GM18511 (cell line): Measurements from ENCODE around the gene GJD3.
"Not testable (repeated sequence)": the region's sequence is repeated elsewhere in the genome, so short reads cannot be mapped to it uniquely, and the experiment has no call there.

Experiments
- ATAC-seq: cut with Tn5 transposase; IDR thresholded peaks from one replicate; pipeline ENCODE4 v1.9.1; 2021; ENCODE audit warnings: mild to moderate bottlenecking, moderate library complexity; ENCODE audit not compliant: unreplicated experiment

Gene GJD3

DNA sequence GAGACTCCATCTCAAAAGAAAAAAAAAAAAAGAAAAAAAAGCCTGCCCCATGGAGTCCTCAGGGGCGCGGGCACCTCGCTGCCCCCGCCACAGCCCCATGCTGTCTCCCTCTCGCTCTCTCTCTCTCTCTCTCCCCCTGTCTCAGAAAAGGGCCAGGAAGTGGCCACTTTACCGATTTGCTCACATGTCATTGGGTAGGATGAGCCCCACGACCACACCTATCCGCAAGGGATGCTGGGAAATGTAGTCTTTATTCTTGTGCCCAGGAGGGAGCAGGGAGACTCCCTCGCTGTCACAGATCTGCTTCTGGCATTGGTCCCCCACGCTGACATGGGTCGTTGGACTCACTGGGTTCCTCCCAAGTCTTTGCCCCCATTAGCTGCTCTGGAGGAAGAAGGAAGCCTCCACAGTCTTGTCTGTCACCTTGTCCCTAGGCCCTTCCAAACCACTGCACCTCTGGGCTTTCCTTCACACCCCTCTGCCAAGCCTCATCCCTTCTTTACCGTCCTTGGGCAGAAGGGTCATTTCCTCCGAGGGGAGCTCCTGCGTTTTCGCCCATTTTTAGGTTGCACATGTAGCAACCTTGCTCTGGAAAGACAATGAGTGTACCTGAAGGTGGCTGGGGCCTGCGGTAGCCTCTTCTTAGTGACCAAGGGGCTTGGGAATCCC lies 6.9 kb upstream of the GJD3 start:
- no peak for ATAC-seq

DNA sequence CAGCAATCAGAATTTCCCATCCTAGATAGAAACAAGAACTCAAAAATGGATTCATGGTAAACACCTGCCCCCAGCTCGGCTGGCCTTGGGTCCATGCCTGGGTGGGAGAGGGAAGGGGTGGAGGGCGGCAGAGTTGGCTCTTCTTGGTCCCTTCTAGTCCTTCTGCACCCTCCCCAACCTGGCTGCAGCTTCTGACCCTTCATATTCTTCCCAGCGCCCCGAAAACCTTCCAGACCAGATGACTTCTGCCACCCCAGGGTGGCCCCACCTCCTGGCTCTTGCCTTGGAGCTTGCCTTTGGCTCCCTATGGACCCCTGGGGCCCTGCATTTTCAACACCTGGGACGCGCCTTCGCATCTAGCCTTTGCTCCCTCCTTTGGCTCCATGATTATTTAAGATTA lies 5.4 kb upstream of the GJD3 start:
- no peak for ATAC-seq

DNA sequence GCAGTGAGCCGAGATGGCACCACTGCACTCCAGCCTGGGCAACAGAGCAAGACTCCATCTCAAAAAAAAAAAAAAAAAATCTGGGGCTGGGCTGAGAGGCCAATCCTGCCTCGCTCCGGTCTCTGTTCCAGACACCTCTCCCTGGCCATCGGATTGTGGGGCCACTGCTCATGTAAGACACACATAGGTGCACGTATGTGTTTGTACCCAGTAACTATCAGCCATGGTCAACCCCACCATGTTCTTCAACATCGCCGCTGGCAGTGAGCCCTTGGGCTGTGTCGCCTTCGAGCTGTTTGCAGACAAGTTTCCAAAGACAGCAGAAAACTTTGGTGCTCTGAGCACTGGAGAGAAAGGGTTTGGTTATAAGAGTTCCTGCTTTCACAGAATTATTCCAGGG lies 3.2 kb upstream of the GJD3 start:
- not testable (repeated sequence) for ATAC-seq

DNA sequence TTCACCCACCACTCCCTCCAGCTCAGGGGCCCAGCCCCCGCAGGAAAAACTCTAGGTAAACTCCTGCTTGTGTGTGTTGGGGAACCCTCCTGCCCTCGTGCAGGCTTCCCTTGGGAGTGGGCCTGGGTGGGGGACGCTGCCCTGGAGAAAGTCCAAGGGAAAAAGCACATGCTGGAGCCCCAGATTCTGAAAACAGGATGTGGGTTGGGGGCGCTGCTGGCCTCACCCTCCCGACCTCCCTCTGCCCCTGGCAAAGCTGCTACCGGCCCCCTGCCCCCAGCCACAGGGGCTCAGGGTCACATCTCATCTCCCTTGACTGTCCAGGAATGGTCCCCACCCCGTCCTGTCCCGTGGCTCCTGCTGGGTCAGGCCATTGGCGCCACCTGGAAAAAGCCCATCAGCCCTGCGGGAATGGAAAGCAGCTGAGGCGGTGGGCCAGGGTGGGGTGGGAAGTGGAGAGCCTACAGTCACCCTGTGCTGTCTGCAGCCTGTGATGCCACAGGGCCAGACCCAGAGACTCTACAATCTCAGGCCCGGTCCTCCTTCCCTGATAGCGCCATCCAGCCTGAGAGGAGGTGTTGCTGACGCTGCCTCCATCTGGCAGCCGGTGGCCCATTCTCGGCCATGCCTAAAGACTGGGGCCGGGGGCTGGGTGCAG lies 2.5 kb upstream of the GJD3 start:
- no peak for ATAC-seq

DNA sequence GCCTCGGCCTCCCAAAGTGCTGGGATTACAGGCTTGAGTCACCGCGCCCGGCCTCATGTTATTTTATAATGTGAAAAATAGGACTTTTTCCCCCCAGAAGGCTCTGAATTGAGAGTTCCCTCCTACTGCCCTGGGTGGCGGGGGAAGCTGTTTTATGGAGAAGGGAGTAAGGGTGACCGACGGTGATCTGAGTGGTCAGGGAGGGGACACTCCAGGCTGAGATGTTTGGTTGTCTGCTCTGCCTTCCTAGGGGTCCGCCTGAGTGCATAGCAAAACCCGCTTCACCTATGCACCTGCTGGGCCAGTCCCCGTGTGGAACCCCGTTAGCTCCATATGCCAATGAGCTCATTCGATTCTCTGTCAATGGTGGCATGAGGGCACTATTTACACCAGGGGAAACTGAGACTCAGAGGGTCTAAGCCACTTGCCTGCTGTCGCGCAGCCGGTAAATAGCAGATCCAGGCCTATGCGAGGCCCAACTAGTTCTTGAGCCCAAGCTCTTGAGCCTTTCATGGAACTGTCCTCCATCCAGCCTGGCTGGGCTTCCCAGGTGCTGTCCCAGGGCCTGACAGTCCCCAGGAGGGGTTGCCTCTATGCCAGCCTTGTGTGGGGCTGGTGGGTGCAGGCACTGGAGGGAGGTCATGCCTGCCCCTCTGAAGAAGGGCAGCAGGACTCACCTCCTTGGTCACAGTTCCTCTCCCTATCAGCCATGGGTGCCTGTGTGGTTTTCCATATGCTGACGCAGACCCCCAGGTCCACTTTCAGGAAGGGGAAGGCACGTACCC lies 1.7 kb upstream of the GJD3 start:
- ATAC-seq, result no peak

DNA sequence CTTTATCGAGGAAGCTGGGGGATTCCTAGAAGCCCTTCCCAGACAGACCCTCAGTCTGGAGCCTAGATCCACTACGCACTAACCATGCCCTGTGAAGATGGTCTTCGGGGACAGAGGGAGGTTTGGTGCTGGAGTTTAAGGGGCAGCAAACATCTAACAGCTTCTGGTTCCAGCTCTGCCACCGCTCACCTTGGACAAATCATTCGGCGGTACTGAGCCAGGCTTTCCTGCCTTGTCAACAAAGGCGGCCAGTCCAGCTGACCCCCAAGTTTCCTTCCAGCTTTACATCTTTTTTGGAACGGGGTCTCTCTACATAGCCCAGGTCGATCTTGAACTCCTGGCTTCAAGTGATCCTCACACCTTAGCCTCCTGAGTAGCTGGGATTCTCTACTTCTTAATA lies 369 bp upstream of the GJD3 start:
- no peak for ATAC-seq

DNA sequence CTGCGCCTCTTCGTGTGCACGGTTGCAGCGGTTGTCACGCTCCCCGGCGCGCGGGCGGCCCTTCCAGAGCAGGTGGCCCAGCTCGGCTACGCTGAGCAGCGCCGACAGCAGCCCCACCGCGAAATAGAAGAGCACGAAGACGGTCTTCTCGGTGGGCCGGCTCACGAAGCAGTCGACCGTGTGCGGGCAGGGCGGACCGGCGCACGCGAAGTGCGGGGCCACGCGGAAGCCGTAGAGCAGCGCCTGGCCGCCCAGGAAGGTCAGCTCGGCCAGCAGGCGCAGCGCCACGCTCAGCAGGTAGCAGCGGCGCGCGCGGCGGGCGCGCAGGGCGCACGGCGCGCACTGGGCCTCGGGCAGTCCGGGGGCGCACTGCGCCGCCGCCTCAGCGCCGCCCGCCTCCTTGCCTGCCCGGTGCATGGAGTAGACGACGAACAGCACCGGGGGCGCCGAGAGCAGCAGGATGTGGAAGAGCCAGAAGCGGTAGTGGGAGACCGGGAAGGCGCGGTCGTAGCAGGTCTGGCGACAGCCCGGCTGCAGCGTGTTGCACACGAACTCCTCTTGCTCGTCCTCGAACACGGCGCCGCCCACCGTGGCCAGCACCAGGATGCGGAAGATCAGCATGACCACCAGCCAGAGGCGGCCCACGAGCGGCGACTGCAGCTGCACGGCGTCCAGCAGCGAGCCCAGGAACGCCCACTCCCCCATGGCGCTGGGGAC lies 1.3 kb downstream of the GJD3 start:
- ATAC-seq, result peak; percentile 31

DNA sequence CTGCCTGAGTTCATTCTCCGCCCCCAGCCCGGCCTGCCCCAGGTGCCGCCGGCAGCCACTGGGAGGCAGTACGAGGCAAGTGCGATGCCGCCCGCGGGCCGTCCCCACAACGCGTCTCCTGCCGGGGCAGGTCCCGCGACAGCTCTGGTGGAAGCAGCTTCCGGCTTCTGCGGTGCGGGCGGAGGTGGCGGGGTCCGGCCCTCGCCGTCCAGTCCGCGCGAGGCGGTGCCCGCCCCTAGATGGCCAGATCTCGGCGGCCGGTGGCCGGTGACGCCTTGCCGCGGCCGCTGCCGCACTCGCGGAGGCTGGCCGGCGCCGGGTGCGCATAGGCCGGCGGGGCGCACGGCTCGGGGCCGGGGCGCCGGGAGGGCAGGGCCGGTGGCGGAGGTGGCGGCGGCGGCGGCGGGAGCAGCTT lies 1.8 kb downstream of the GJD3 start:
- ATAC-seq, result peak; percentile 75

DNA sequence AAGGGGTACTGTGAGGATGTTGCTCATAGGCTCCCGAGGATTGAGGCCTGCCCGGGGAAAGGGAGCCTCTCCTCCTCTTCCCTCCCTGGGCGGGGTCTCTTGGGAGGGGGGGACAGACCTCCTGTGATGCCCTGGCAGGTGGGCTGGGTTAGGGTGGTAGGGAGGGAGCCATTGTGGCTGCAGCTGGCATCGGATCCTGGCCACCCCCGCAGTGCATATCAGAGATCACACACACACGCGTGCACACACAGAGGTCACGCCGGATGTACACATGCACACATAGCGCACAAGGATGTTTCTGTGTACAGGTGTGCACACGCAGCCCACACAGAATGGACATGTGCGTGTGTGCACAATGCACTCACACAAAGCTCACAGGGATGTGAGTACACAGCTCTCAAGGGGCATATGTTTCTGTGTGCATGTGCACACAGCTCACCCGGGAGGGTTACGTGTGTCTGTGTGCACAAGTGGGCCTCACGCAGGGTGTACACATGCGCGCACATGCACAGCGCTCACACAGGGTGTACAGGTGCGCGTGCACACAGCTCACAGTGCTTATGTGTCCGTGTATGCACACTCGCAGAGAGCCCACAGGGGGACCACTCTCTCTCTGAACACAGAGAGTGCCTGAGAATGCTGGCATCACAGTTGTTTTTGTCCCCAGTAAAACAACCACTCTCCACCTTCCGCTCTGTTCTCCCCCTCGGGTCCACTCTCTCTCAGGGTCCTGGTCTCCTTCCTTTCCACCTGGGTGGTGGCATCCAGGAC lies 2.4 kb downstream of the GJD3 start:
- ATAC-seq, result peak; percentile 14

DNA sequence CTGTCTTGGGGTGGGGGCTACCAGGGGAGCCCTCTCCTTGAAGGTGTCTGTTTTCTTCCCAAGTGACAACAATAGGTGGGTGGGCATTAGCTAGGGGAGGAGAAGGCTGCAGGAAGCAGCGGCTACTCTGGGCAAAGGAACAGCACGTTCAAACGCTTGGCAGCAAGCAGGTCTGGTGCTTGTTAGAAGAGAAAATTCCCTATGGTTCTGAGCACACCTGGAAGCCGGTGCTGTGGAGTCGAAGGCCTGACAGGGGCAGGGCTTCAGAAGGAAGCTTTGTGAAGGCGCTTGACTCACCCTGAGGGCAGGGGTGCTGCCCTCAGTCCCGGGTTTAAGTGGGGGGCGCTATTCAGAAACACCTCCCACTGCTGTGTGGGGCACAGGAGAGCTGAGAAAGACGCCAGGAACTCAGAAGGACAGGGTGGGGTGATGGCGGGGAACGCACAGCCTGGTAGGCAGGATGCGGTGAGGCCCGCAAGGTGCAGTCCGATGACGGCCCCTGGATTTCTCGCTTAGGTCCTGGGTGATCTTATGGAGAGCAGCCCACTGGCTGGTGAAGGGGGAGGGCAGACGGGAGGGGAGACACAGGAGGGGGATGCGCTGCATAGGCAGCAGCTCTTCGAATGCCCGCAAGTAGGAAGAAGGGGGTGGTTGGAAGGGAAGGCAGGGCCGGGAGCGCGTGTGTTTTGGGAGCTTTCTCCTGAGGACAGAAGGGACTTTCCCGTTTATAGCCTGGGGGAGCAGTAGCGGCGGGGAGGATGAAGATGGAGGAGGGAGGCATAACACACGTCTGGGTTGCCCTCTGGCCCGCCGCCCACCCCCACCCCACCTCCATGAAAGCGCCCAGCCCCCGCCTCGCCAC lies 3.2 kb downstream of the GJD3 start:
- ATAC-seq, result no peak

DNA sequence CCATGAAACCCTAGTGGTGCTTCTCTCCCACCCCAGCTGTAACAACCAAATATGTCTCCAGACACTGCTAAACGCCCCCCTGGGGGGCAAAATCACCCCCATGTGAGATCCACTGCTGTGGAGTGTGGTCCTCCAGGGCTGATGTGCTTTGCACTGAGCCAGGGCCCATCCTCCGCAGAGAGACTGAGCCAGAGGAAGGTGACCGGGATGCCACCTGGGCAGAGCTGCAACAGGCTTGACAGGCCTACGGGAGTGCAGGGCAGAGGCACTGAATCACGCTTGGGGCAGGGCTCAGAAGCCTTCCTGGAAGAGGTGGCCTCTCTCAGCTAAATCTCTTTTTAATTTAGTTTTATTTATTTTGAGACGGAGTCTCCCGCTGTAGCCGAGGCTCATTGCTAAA lies 4.4 kb downstream of the GJD3 start:
- no peak for ATAC-seq

DNA sequence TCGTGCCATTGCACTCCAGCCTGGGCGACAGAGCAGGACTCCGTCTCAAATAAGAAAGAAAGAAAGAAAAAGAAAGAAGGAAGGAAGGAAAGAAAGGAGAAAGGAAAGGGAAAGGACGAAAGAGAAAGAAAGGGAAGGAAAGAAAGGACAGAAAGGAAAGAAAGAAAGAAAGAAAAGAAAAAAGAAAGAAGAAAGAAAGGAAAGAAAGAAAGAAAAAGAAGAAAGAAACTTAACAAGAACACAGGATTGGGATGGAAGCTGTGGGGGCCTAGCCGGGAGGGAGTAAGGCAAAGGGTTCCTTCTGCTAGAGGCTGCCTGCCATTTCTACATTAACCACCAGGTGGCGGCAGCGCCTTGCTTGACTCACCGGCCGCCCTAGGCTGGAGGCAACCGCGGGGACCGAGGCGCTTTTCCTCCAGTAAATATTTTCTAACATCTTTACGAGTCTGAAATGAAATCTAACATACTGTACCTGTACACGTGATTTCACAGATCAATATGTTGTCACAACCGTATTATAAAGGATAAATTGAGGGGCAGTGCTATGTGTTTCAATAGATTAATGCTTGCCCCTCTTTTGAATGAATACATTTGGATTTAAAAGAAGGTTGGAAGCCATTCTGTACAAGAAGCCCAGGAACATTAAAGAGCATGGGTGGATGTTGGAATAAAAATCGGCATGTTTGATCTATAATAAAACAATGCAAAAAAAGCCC lies 6.1 kb downstream of the GJD3 start:
- ATAC-seq, result no peak

DNA sequence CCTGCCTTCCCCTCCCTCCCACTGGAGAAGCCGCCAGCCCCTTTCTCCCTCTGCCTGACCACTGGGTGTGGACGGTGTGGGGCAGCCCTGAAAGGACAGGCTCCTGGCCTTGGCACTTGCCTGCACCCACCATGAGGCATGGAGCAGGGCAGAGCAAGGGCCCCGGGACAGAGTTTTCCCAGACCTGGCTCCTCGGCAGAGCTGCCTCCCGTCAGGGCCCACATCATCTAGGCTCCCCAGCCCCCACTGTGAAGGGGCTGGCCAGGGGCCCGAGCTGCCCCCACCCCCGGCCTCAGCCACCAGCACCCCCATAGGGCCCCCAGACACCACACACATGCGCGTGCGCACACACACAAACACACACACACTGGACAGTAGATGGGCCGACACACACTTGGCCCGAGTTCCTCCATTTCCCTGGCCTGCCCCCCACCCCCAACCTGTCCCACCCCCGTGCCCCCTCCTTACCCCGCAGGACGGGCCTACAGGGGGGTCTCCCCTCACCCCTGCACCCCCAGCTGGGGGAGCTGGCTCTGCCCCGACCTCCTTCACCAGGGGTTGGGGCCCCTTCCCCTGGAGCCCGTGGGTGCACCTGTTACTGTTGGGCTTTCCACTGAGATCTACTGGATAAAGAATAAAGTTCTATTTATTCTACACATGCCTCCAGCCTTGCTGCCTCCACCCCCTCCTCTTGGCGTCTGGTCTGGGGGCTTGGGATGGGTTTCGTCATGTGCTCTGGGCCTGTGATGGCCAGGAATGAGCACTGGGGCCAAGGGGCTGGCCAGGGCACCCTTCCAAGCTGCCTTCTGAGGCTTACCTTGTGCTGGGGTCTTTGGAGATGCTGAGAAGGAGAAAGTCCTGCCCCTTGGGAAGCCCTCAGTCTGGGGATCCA lies 7.3 kb downstream of the GJD3 start:
- no peak for ATAC-seq

DNA sequence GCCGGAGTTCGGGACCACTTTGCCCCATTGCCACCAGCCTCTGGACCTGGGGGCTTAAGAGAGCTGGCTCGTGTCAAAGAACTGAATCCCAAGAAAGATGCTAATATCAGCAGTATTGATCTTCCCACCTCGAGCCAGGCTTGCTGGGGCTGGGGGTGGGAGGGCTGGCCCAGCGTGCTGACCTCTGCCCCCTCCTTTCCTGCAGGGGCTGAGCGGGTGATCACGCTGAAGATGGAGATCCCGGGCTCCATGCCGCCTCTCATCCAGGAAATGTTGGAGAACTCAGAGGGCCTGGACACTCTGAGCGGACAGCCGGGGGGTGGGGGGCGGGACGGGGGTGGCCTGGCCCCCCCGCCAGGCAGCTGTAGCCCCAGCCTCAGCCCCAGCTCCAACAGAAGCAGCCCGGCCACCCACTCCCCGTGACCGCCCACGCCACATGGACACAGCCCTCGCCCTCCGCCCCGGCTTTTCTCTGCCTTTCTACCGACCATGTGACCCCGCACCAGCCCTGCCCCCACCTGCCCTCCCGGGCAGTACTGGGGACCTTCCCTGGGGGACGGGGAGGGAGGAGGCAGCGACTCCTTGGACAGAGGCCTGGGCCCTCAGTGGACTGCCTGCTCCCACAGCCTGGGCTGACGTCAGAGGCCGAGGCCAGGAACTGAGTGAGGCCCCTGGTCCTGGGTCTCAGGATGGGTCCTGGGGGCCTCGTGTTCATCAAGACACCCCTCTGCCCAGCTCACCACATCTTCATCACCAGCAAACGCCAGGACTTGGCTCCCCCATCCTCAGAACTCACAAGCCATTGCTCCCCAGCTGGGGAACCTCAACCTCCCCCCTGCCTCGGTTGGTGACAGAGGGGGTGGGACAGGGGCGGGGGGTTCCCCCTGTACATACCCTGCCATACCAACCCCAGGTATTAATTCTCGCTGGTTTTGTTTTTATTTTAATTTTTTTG lies 8.5 kb downstream of the GJD3 start:
- ATAC-seq, result no peak

DNA sequence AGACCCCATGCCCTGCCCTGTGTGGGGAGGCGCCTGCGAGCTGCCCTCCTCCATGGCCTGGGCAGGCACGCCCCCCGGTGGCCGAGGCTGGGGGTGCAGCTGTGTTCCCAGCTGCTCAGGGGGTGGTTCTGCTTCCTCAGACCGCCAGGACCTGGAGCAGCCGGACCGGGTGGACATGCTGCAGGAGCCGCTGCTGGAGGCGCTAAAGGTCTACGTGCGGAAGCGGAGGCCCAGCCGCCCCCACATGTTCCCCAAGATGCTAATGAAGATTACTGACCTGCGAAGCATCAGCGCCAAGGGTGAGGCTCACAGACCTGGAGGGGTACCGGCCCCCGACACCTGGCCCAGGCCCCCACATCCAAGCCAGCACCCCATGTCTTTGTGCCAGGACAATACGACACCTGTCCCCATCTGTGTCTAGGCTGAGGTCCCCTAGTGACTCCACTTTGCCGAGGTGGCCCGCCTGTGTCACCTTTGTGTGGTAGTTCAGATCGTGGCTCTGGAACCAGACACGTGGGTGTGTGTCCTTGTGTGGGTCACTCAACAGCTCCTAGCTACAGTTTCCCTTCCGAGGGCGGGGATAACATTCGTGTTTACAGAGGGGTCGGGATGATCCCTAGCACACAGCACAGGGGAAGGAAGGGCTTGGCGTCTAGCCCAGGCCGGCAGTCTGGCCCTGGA lies 9.3 kb downstream of the GJD3 start:
- no peak for ATAC-seq
